OCI-M1 (cell line): Measurements from ENCODE around the gene ARRB2.
"Not testable (repeated sequence)": the region's sequence is repeated elsewhere in the genome, so short reads cannot be mapped to it uniquely, and the experiment has no call there.

Experiments
- DNase-seq: peaks from one replicate; lab custom pipeline; 2025; lab: John Stamatoyannopoulos, UW

Gene ARRB2

GRCh38 chr17:4709794-4710692, at the start of gene ARRB2:
ARRB2 (plus strand) TSS chr17:4710632; CDS start chr17:4710722, 90 bp downstream.
- peak; percentile 96 for DNase-seq

GRCh38 chr17:4663711-4664110, 46.7 kb upstream of the ARRB2 start:
- no peak for DNase-seq

- no peak for DNase-seq
Observed at GRCh38 chr17:4664230-4664629, 46.2 kb upstream of the ARRB2 start.

GRCh38 chr17:4665027-4665426, 45.4 kb upstream of the ARRB2 start:
- DNase-seq, result no peak

- DNase-seq, result no peak
Observed at GRCh38 chr17:4666296-4666695, 44.1 kb upstream of the ARRB2 start.

- DNase-seq, result no peak
Observed at GRCh38 chr17:4667166-4667565, 43.3 kb upstream of the ARRB2 start.

GRCh38 chr17:4672055-4672630, 38.3 kb upstream of the ARRB2 start:
- no peak for DNase-seq

GRCh38 chr17:4672751-4673150, 37.7 kb upstream of the ARRB2 start:
- DNase-seq, result no peak

GRCh38 chr17:4673169-4673568, 37.3 kb upstream of the ARRB2 start:
- DNase-seq, result no peak

- no peak for DNase-seq
Observed at GRCh38 chr17:4673986-4674684, 36.3 kb upstream of the ARRB2 start.

GRCh38 chr17:4674685-4674998, 35.8 kb upstream of the ARRB2 start:
- DNase-seq, result no peak

GRCh38 chr17:4675791-4676190, 34.6 kb upstream of the ARRB2 start:
- no peak for DNase-seq

GRCh38 chr17:4676791-4677190, 33.6 kb upstream of the ARRB2 start:
- DNase-seq, result no peak

- DNase-seq, result peak; percentile 57
Observed at GRCh38 chr17:4678448-4679026, 31.9 kb upstream of the ARRB2 start.

- DNase-seq, result no peak
Observed at GRCh38 chr17:4679658-4680057, 30.8 kb upstream of the ARRB2 start.

- not testable (repeated sequence) for DNase-seq
Observed at GRCh38 chr17:4683739-4684138, 26.7 kb upstream of the ARRB2 start.

- DNase-seq, result not testable (repeated sequence)
Observed at GRCh38 chr17:4689872-4690271, 20.6 kb upstream of the ARRB2 start.

GRCh38 chr17:4690745-4691144, 19.7 kb upstream of the ARRB2 start:
- DNase-seq, result no peak

- no peak for DNase-seq
Observed at GRCh38 chr17:4691686-4692085, 18.7 kb upstream of the ARRB2 start.

- no peak for DNase-seq
Observed at GRCh38 chr17:4693416-4693815, 17.0 kb upstream of the ARRB2 start.

- no peak for DNase-seq
Observed at GRCh38 chr17:4696437-4696805, 14.0 kb upstream of the ARRB2 start.

GRCh38 chr17:4699401-4700056, 10.9 kb upstream of the ARRB2 start:
- peak; percentile 38 for DNase-seq
